ENCODE data around the gene MARK2.

MARK2 gene

GRCh38 chr11:63876616-63877015 is 37.7 kb downstream of the MARK2 start:
- H3K79me2 ChIP-seq (ENCODE audit: insufficient read depth, low read length): peaks cover 95% of the 10 kb centered on the region

GRCh38 chr11:63877658-63878241 is 38.8 kb downstream of the MARK2 start:
- no peak overlapping the region for H2AFZ ChIP-seq (ENCODE audit: low read length)
- peaks cover 28% of the 10 kb centered on the region for H4K20me1 ChIP-seq (ENCODE audit: insufficient read depth, low read length, poor library complexity, severe bottlenecking)
- TF ChIP-seq EZH2phosphoT487 (IDR thresholded peaks at IDR 0.05; ENCODE audit: borderline replicate concordance): no peak
- TF ChIP-seq CTCF (conservative IDR thresholded peaks at IDR 0.05; ENCODE audit: low read length): no peak
- H3K4me2 ChIP-seq (ENCODE audit: low read depth, low read length, poor library complexity, severe bottlenecking): no peak overlapping the region
- no peak overlapping the region for H3K4me3 ChIP-seq (ENCODE audit: low read length, poor library complexity, severe bottlenecking)
- H3K79me2 ChIP-seq (ENCODE audit: insufficient read depth, low read length): peaks cover 94% of the 10 kb centered on the region
- no peak overlapping the region for H3K9ac ChIP-seq (ENCODE audit: low read depth, low read length, poor library complexity, severe bottlenecking)
- peaks cover 22% of the 10 kb centered on the region; the same call in 1 of the 2 replicates for H3K36me3 ChIP-seq (ENCODE audit: insufficient read depth, low read length)
- H3K27me3 ChIP-seq (ENCODE audit: insufficient read depth, low read length, poor library complexity, severe bottlenecking): no peaks in the 10 kb centered on the region
- peaks cover 10% of the 10 kb centered on the region for H3K4me1 ChIP-seq (ENCODE audit: insufficient read depth, low read length, poor library complexity, severe bottlenecking)
- H3F3A ChIP-seq (ENCODE audit: low read depth): no peaks in the 10 kb centered on the region
- H3K9me2 ChIP-seq (replicated peaks; ENCODE audit: low read depth, low read length): no peaks in the 10 kb centered on the region
- H3K9me3 ChIP-seq (ENCODE audit: insufficient read depth, low read depth, low read length): no peaks in the 10 kb centered on the region

More at GRCh38 chr11:63876616-63877015, 37.7 kb downstream of the MARK2 start:
- peaks cover 14% of the 10 kb centered on the region for H3K4me1 ChIP-seq (ENCODE audit: insufficient read depth, low read length, poor library complexity, severe bottlenecking)
- peaks cover 22% of the 10 kb centered on the region; the same call in 1 of the 2 replicates for H3K36me3 ChIP-seq (ENCODE audit: insufficient read depth, low read length)
- peaks cover 29% of the 10 kb centered on the region for H4K20me1 ChIP-seq (ENCODE audit: insufficient read depth, low read length, poor library complexity, severe bottlenecking)
- H3K9ac ChIP-seq (ENCODE audit: low read depth, low read length, poor library complexity, severe bottlenecking): no peak overlapping the region
- no peak overlapping the region for H3K4me2 ChIP-seq (ENCODE audit: low read depth, low read length, poor library complexity, severe bottlenecking)
- no peaks in the 10 kb centered on the region for H3K9me3 ChIP-seq (ENCODE audit: insufficient read depth, low read depth, low read length)
- no peak overlapping the region for H3K4me3 ChIP-seq (ENCODE audit: low read length, poor library complexity, severe bottlenecking)
- no peaks in the 10 kb centered on the region for H3F3A ChIP-seq (ENCODE audit: low read depth)
- TF ChIP-seq EZH2phosphoT487 (IDR thresholded peaks at IDR 0.05; ENCODE audit: borderline replicate concordance) (no peak), CTCF (conservative IDR thresholded peaks at IDR 0.05; ENCODE audit: low read length) (no peak)
- no peak overlapping the region for H2AFZ ChIP-seq (ENCODE audit: low read length)
- no peaks in the 10 kb centered on the region for H3K9me2 ChIP-seq (replicated peaks; ENCODE audit: low read depth, low read length)
- H3K27me3 ChIP-seq (ENCODE audit: insufficient read depth, low read length, poor library complexity, severe bottlenecking): no peaks in the 10 kb centered on the region

- TF ChIP-seq CTCF (conservative IDR thresholded peaks at IDR 0.05; ENCODE audit: low read length) (no peak), EZH2phosphoT487 (IDR thresholded peaks at IDR 0.05; ENCODE audit: borderline replicate concordance) (no peak)
- H3K36me3 ChIP-seq (ENCODE audit: insufficient read depth, low read length): peaks cover 18% of the 10 kb centered on the region; the same call in 1 of the 2 replicates
- H4K20me1 ChIP-seq (ENCODE audit: insufficient read depth, low read length, poor library complexity, severe bottlenecking): peaks cover 39% of the 10 kb centered on the region
- H3K4me3 ChIP-seq (ENCODE audit: low read length, poor library complexity, severe bottlenecking): no peak overlapping the region
- no peaks in the 10 kb centered on the region for H3K9me2 ChIP-seq (replicated peaks; ENCODE audit: low read depth, low read length)
- no peak overlapping the region for H2AFZ ChIP-seq (ENCODE audit: low read length)
- no peak overlapping the region for H3K9ac ChIP-seq (ENCODE audit: low read depth, low read length, poor library complexity, severe bottlenecking)
- no peaks in the 10 kb centered on the region for H3K27me3 ChIP-seq (ENCODE audit: insufficient read depth, low read length, poor library complexity, severe bottlenecking)
- H3K9me3 ChIP-seq (ENCODE audit: insufficient read depth, low read depth, low read length): no peaks in the 10 kb centered on the region
- no peaks in the 10 kb centered on the region for H3F3A ChIP-seq (ENCODE audit: low read depth)
- no peak overlapping the region for H3K4me2 ChIP-seq (ENCODE audit: low read depth, low read length, poor library complexity, severe bottlenecking)
- H3K4me1 ChIP-seq (ENCODE audit: insufficient read depth, low read length, poor library complexity, severe bottlenecking): peaks cover 13% of the 10 kb centered on the region
- peaks cover 93% of the 10 kb centered on the region for H3K79me2 ChIP-seq (ENCODE audit: insufficient read depth, low read length)
Observed at GRCh38 chr11:63879598-63880402, 40.9 kb downstream of the MARK2 start.
